CD1c-positive myeloid dendritic cell (primary cell): Measurements from ENCODE around the gene MYO18A.
"Not testable (repeated sequence)": the region's sequence is repeated elsewhere in the genome, so short reads cannot be mapped to it uniquely, and the experiment has no call there.

ENCODE experiments used
- DNase-seq: peaks from one replicate; pipeline ENCODE4 v3.0.0-alpha.2; 2016; ENCODE audit errors: extremely low spot score

The MYO18A gene

GRCh38 chr17:29196769-29197515 lies 16.7 kb upstream of the MYO18A start:
- DNase-seq: peak; percentile 33

GRCh38 chr17:29195465-29196081 lies 15.4 kb upstream of the MYO18A start:
- DNase-seq: peak; percentile 88

DNA sequence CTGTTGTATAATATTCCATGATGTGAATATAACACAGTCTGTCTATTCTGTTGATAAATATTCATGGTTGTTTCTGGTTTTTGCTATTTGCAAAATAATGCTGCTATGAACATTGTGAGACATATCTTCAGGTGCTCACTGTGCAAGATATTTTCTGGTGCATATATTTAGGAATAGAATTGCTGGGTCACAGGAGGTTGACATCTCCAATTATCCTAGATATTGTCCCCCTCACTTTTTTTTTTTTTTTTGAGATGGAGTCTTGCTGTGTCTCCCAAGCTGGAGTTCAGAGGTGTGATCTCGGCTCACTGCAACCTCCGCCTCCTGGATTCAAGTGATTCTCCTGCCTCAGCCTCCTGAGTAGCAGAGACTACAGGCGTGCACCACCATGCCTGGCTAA lies 14.5 kb upstream of the MYO18A start:
- no peak for DNase-seq

- no peak for DNase-seq
These were observed 12.9 kb upstream of the MYO18A start for GRCh38 chr17:29193146-29193545.

- no peak for DNase-seq
These were observed 10.5 kb upstream of the MYO18A start for GRCh38 chr17:29190592-29191207.

GRCh38 chr17:29190039-29190438 lies 9.8 kb upstream of the MYO18A start:
- no peak for DNase-seq

GRCh38 chr17:29189355-29189754 lies 9.2 kb upstream of the MYO18A start:
- no peak for DNase-seq

GRCh38 chr17:29181226-29181625 lies 1.0 kb upstream of the MYO18A start:
- no peak for DNase-seq

GRCh38 chr17:29180788-29181160 lies 576 bp upstream of the MYO18A start:
- DNase-seq: no peak

- no peak for DNase-seq
These were observed 765 bp downstream of the MYO18A start for GRCh38 chr17:29179232-29180033.

DNA sequence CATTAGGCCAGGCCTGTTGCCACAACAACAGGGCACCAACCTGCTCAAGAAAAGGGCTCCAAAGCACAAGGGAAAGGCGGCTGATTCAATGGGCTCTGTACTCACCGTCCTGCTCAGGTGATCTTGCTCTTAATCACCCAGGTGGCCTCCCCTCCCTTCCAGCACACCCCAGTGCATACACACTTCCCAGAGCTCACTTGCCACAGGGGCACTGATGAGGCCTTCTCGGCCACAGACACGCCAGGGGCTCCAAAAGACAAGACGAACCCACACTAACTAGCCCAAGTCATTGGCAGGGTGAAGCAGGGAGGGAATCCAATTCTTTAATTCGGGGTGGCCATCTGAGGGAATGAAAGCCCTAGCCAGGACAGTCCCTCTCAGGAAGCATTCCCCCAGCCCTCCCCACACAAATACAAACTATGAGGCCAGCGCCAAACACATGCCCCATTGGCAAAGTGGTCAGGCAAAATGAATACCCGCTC lies 1.4 kb downstream of the MYO18A start:
- no peak for DNase-seq

DNA sequence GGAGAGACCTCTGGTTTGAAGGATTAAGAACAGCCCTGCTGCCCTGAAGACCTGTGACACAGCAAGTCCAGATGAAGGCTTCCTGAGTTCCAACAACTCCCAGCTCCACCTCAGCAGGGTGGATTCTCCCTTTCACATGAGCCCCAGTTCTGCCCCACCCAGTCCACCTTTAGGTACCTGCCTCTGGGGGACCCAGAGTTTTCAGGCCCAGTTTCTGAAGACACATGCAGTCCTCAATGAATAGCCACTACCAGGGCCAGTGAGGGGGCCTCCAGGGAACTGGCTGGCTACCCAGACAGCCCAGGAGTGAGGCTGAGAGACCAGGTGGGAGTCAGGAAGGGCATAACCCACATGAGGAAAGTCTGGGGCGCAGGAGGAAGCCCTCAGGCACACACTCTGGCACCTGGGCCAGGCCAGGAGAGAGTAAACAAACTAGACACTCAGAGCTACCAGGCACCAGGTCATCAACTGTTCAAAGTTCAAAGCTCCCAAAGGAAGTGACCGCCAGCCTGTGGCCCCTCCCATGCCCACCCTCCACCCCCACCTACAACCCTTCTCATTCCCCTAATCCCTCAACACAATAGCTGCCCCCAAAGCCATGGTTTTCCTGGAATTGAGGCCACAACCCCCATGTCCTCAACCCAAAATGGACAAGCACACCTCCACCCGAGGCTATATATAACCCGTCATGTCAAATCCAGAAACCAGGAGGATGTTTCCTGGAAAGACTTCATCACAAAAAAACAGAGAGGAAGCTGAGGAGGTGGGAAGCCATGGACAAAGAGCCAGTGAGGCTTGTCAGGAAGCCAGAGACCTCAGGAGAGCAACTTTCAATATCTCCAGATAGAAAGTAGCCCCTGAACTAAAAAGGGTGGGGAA lies 2.1 kb downstream of the MYO18A start:
- no peak for DNase-seq

DNA sequence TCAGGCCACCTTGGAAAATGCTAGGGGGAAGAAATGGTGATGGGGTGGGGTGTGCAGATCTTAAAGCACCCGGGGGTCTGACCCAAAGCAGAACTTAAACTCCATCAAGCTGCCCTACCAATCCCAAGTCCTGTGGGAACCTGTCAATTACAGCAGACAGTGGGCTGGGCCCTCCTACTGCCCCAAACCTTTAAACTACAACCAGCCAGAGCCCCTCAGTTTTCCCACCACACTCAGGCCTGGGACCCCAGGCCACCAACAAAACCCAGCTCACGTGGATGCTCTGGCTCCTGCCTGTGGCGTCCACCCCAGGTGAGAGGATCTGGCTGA lies 2.7 kb downstream of the MYO18A start:
- no peak for DNase-seq

DNA sequence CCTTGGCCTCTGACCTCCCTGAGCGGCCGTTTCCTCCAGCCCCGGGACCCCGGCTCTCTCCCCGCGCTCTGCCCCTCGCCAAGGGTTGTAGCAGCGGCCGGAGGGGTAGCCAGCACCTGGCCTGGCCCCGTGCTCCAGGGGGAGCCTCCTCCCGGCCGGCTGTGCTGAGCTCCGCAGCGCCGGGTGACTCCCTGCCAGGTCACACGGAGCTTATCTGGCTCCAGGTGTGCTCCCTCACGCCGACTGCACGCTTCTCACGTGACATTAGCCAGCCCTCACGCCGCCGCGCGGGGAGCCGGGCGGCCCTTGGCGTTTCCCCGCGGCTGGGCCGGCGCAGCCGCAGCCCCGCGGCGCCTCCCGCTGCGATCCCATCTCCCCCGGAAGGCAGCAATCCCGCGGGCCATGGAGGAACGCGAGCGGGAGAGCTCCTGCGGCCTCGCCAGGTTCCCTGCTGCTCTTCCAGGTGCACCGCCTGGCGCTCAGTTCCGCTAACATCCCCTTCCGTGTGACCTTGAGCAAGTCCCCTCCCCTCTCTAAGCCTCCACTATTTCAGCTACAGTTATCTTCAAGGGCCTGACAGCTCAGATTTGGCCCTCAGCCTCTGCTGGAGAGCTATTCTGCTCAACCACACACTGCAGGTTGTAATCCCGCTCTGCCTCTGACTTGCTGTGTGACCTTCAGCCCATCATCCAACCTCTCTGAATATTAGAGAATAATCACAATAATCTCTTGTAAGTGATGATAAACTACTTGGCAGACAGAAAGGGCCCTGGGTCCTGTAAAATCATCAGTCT lies 3.4 kb downstream of the MYO18A start:
- DNase-seq: peak; percentile 31

- DNase-seq: no peak
These were observed 4.8 kb downstream of the MYO18A start for GRCh38 chr17:29175349-29175748.

- DNase-seq: no peak
These were observed 7.6 kb downstream of the MYO18A start for GRCh38 chr17:29172589-29172988.

GRCh38 chr17:29170682-29171081 lies 9.5 kb downstream of the MYO18A start:
- DNase-seq: no peak

DNA sequence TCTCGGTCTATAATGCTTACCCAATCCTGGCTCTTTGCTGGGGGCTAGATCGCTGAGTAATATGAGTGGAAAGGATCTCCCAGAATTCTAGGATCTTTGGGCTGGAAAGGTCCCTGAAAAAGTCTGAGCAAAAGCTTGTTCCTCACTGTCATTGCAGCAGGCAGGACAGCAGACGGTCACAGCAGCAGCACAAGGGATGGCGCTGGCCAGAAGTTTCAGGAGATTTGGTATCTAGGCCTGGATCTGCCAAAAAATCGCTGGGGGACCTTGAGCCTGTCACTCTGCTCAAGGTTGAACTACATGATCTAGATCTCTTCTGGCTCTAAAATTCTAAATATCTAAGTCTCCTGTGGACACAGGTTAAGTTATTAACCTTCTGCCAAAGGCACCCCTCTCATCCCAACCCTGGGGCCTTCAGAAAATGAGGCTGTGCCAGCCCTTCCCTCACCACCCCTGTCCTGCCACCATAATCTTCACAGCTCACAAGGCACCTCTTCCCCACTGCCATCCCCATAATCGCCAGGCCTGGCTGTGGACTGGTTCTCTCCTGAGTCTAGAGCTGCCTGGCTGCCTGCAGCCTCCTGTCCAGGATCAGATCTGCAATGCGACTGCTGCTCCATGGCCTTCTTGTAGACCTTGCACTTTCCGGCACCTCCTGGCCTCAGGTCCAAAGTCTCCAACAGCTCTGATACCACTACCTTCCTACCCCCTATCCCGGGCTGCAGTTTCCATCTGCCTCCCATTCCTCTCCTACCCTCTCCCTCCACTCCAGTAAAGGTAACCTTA lies 10.2 kb downstream of the MYO18A start:
- no peak for DNase-seq

- DNase-seq: not testable (repeated sequence)
These were observed 11.5 kb downstream of the MYO18A start for GRCh38 chr17:29168759-29169126.
